Suprapubic skin (tissue), 4 donors: ENCODE data around the gene AKAP13. TPM values are rescaled to one million over a fixed set of nuclear protein-coding genes. Genes with fewer than 3 reads are reported as not detected.
A peak's percentile ranks its signal among the peaks of the same experiment; 100 is the strongest.
"Not testable (repeated sequence)": the region's sequence is repeated elsewhere in the genome, so short reads cannot be mapped to it uniquely, and the experiment has no call there.

Experiments used
- DNase-seq, 2 donors: peaks; one replicate each; pipeline ENCODE4 v3.0.0-alpha.2; 2019; ENCODE audit warnings: low spot score in 2 of 2
- H3K27ac ChIP-seq: fragments of 200-600 bp; sonication (generic); one replicate; pipeline ENCODE4 v1.5.1; 2019
- H3K27me3 ChIP-seq: fragments of 200-600 bp; sonication (generic); one replicate; pipeline ENCODE4 v1.5.1; 2019
- H3K36me3 ChIP-seq: fragments of 200-600 bp; sonication (generic); one replicate; pipeline ENCODE4 v1.5.1; 2019
- H3K4me1 ChIP-seq: fragments of 200-600 bp; sonication (generic); one replicate; pipeline ENCODE4 v1.5.1; 2019
- H3K4me3 ChIP-seq: fragments of 200-600 bp; sonication (generic); one replicate; pipeline ENCODE4 v1.5.1; 2019; ENCODE audit warnings: mild to moderate bottlenecking
- H3K9me3 ChIP-seq: fragments of 200-600 bp; sonication (generic); one replicate; pipeline ENCODE4 v1.5.1; 2019
- CTCF ChIP-seq, 2 donors: fragments of 200-600 bp in 1 of 2; fragments of 450-650 bp in 1 of 2; sonication (generic) in 1 of 2; IDR thresholded peaks; one replicate each; pipeline ENCODE4 v1.5.1; 2016 to 2019; ENCODE audit warnings: antibody characterized with exemption in 2 of 2, mild to moderate bottlenecking in 1 of 2, moderate library complexity in 1 of 2
- EP300 ChIP-seq: sonication (generic); formaldehyde crosslinking; IDR thresholded peaks from one replicate; pipeline ENCODE4 v1.6.1; 2017; ENCODE audit warnings: antibody characterized with exemption
- POLR2A ChIP-seq, 2 donors: fragments of 450-650 bp; IDR thresholded peaks; one replicate each; pipeline ENCODE4 v1.6.1; 2017; ENCODE audit warnings: antibody characterized with exemption in 2 of 2, mild to moderate bottlenecking in 2 of 2, moderate library complexity in 2 of 2
- POLR2AphosphoS5 ChIP-seq, 3 donors: sonication (generic); formaldehyde crosslinking; IDR thresholded peaks; one replicate each; pipeline ENCODE4 v1.6.1; 2017; ENCODE audit warnings: antibody characterized with exemption in 3 of 3
- WGBS: methylation state at CpG from one replicate; pipeline ENCODE4 v1.1.5; 2018; 5-methylcytosine and 5-hydroxymethylcytosine counted together
- total RNA-seq, 4 donors: library from RNA; depleted of rRNA; stranded (reverse); fragments of >200 nt; gene quantifications; one replicate each; pipeline ENCODE4 v1.1.0, GENCODE V29; 2016

Gene AKAP13
- total RNA-seq, 4 donors from 2014 or later: 124 to 249 (median 163) TPM

DNA sequence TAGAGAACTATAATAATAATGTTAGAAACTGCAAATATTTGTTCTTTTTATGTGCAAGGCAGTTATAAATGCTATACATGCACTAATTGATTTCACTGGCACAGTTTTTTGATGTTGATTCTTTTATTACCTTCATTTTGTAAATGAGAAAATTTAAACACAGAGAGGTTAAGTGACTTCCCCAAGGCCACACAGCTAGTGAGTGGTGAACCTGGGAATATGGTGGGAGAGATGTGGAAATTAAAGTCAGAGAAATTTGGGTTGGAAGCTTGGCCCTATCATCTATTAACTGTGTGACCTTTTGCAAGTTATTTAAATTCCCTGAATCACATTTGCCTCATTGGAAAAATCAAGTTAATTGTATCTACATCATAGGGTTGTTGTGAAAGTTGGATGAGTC is 39.6 kb upstream of the AKAP13 start:
- H3K36me3 ChIP-seq: no peaks in the 10 kb centered on the region
- H3K4me1 ChIP-seq: peaks cover 18% of the 10 kb centered on the region
- TF ChIP-seq POLR2AphosphoS5 (IDR thresholded peaks at IDR 0.05) (no peak), CTCF (IDR thresholded peaks at IDR 0.05) (no peak), POLR2A (IDR thresholded peaks at IDR 0.05) (no peak), EP300 (no peak)
- no peak for DNase-seq
- H3K4me3 ChIP-seq: no peak overlapping the region
- H3K27me3 ChIP-seq: no peaks in the 10 kb centered on the region
- H3K9me3 ChIP-seq: no peaks in the 10 kb centered on the region
- no peak overlapping the region for H3K27ac ChIP-seq

GRCh38 chr15:85342163-85342562 is 38.2 kb upstream of the AKAP13 start:
- DNase-seq, H3K4me3 ChIP-seq, H3K27me3 ChIP-seq, H3K36me3 ChIP-seq, H3K9me3 ChIP-seq, H3K27ac ChIP-seq: not testable (repeated sequence)
- H3K4me1 ChIP-seq: peaks cover 18% of the 10 kb centered on the region
- WGBS: 81% methylated on average over 6 of the region's 6 CpGs

- H3K36me3 ChIP-seq, H3K27me3 ChIP-seq, H3K4me3 ChIP-seq, DNase-seq, H3K9me3 ChIP-seq: not testable (repeated sequence)
- Histone ChIP-seq H3K27ac (peak overlapping the region; percentile 55), H3K4me1 (peaks cover 18% of the 10 kb centered on the region)
- 47% methylated on average over 5 of the region's 5 CpGs for WGBS
Observed at GRCh38 chr15:85343443-85343842, 37.0 kb upstream of the AKAP13 start.

- peaks cover 18% of the 10 kb centered on the region for H3K4me1 ChIP-seq
- peak overlapping the region; percentile 55 for H3K27ac ChIP-seq
- not testable (repeated sequence) for H3K36me3 ChIP-seq, DNase-seq, H3K4me3 ChIP-seq, H3K9me3 ChIP-seq, H3K27me3 ChIP-seq
- WGBS: 59% methylated on average over 1 of the region's 1 CpG
Observed at GRCh38 chr15:85344241-85344640, 36.2 kb upstream of the AKAP13 start.

DNA sequence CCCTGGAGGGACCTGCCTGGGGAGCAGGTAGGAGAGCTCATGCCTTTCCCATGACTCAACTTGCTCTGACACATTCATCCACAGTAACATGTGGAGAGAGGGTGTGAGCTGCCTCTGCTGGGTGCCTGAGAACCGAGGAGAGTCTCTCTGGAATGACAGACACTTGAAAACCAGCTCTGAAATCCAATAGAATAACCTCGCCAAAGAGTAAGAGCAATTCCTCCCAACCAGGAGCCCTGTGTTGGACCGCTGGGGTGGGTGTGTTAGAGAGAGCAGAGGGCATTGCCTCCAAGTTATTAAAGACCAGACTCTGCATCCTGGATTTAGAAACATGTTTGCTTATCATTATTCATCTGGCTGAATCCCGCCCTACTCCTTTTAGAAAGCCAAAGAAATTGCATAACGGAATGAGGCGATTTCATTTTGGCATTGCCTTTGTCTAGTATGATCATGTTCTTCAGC is 35.7 kb upstream of the AKAP13 start:
- not testable (repeated sequence) for DNase-seq, H3K27me3 ChIP-seq, H3K9me3 ChIP-seq, H3K36me3 ChIP-seq, H3K4me3 ChIP-seq
- WGBS: 33% methylated on average over 6 of the region's 6 CpGs
- Histone ChIP-seq H3K27ac (peak overlapping the region; percentile 71), H3K4me1 (peaks cover 18% of the 10 kb centered on the region)

GRCh38 chr15:85345196-85345918 is 35.0 kb upstream of the AKAP13 start:
- H3K4me3 ChIP-seq, H3K36me3 ChIP-seq, H3K9me3 ChIP-seq, DNase-seq, H3K27me3 ChIP-seq: not testable (repeated sequence)
- Histone ChIP-seq H3K27ac (peak overlapping the region; percentile 71), H3K4me1 (peaks cover 18% of the 10 kb centered on the region)
- 84% methylated on average over 4 of the region's 4 CpGs for WGBS

- H3K4me1 ChIP-seq: peaks cover 18% of the 10 kb centered on the region
- 100% methylated on average over 1 of the region's 1 CpG for WGBS
- not testable (repeated sequence) for H3K9me3 ChIP-seq, H3K36me3 ChIP-seq, H3K27me3 ChIP-seq, H3K4me3 ChIP-seq, H3K27ac ChIP-seq, DNase-seq
Observed at GRCh38 chr15:85346462-85347084, 33.8 kb upstream of the AKAP13 start.

DNA sequence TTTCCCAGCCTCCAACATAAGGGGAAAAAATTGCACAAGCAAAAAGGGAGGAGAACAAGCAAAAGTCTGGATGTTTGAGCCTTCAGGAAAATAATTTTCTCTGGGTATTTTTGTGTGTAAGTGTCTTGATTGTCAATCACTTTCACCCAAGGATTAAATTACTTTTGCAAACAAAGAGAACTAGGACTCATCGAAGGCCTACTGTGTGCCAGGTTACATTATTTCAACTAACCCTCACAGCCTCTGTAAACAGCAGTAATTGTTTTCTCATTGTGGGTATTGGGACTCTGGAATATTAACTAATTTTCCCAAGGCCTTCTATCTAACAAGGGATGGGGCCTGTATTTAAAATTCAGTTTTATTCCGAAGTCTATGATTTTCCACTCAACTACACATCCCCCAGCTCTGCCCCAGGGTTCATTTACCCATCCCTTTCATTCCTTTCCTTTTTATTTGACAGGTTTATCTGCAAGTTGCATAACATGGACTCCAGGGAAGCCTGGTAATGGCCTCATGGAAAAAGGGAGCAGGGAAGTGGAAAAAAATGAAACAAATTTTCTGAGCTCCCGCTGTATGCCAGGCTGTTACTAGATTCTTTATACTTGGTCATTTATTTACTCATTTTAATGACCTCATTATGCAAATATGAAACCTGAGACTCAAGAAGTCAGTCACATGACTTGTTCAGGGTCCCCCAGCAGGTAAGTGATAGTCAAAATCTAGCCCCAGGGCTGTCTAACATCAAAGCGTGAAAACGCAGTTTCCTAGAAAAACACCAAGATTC is 32.9 kb upstream of the AKAP13 start:
- peaks cover 18% of the 10 kb centered on the region for H3K4me1 ChIP-seq
- not testable (repeated sequence) for H3K27ac ChIP-seq, DNase-seq, H3K27me3 ChIP-seq, H3K4me3 ChIP-seq, H3K36me3 ChIP-seq, H3K9me3 ChIP-seq
- 84% methylated on average over 5 of the region's 5 CpGs for WGBS

DNA sequence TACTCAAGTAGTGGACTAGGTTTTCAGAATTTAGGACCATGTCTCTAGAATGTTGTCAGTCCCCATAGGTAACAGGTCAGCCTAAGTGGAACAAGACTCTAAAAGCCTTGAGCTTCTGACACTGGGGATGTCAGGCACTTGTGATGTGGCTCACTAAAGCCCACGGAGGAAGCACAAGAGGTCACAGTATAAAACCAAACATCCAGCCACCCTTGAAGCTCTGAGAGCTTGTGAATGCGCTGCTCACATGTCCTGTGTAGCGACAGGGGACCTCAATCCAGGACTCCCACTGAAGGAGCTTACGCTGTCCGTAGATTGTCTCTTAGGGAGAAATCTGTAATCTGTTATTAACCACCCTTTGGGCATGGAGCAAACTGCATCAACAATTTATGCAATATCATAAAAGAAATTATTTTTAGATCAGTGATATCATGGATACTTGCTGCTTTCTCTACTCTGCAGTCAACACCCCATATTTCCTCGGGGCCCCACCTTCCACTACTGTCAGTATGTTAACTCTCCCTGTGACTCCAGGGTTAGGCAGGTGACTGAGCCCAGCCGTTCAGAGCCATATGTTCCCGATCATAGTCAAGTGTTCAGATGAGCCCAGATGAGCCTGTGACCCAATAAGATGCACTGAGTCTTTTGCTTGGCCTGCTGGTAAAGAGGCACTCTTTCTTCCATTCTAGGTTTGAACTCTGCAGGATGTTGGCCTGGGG is 32.2 kb upstream of the AKAP13 start:
- H3K9me3 ChIP-seq, H3K27me3 ChIP-seq, H3K27ac ChIP-seq, DNase-seq, H3K36me3 ChIP-seq, H3K4me3 ChIP-seq: not testable (repeated sequence)
- H3K4me1 ChIP-seq: peaks cover 18% of the 10 kb centered on the region
- 50% methylated on average over 8 of the region's 8 CpGs for WGBS

- WGBS: 76% methylated on average over 4 of the region's 4 CpGs
- H3K9me3 ChIP-seq, DNase-seq, H3K27ac ChIP-seq, H3K36me3 ChIP-seq, H3K27me3 ChIP-seq, H3K4me3 ChIP-seq: not testable (repeated sequence)
- H3K4me1 ChIP-seq: peaks cover 14% of the 10 kb centered on the region
Observed at GRCh38 chr15:85349062-85349461, 31.3 kb upstream of the AKAP13 start.
